Choroid plexus epithelial cell (primary cell): ENCODE measurements around the gene KIRREL2.

Experiments
- DNase-seq: peaks from one replicate; pipeline ENCODE4 v3.0.0-alpha.2; 2010; ENCODE audit warnings: low read depth
- H3K4me3 ChIP-seq: 2 replicates; pipeline ENCODE4 v1.5.1; 2011; ENCODE audit warnings: low read depth, mild to moderate bottlenecking, control low read depth, low read length, moderate library complexity
- CTCF ChIP-seq: conservative IDR thresholded peaks from 2 replicates; pipeline ENCODE4 v1.5.1; 2011; ENCODE audit warnings: low read depth, mild to moderate bottlenecking, control low read depth, inconsistent platforms, low read length, moderate library complexity

KIRREL2 gene

GRCh38 chr19:35856546-35857149 is at the start of gene KIRREL2:
TSS of gene KIRREL2 (plus strand) at chr19:35856911. CDS start at chr19:35857120, 209 bp downstream.
- DNase-seq: no peak
- no peak for TF ChIP-seq CTCF
- peak within 1 kb of the TSS; percentile 51 for H3K4me3 ChIP-seq

- H3K4me3 ChIP-seq: no peak overlapping the region
- no peak for DNase-seq
- TF ChIP-seq CTCF: no peak
These were observed 49.1 kb upstream of the KIRREL2 start for GRCh38 chr19:35807633-35808032.

- no peak for DNase-seq
- TF ChIP-seq CTCF: no peak
- no peak overlapping the region for H3K4me3 ChIP-seq
These were observed 45.1 kb upstream of the KIRREL2 start for GRCh38 chr19:35811317-35812219.

- TF ChIP-seq CTCF: no peak
- no peak within 1 kb of the TSS for H3K4me3 ChIP-seq
- DNase-seq: no peak
These were observed 44.3 kb upstream of the KIRREL2 start, which contains the start of gene PRODH2 for GRCh38 chr19:35812220-35813042. TSS of gene PRODH2 (minus strand) at chr19:35812845. CDS start at chr19:35812805, 40 bp downstream.

- no peak for TF ChIP-seq CTCF
- no peak for DNase-seq
- H3K4me3 ChIP-seq: no peak overlapping the region
These were observed 43.4 kb upstream of the KIRREL2 start for GRCh38 chr19:35813043-35813890.

- TF ChIP-seq CTCF: no peak
- no peak overlapping the region for H3K4me3 ChIP-seq
- DNase-seq: no peak
These were observed 40.4 kb upstream of the KIRREL2 start for GRCh38 chr19:35816262-35816661.
